ENCODE measurements around the gene RBM20. TPM values are rescaled to one million over a fixed set of nuclear protein-coding genes. Genes with fewer than 3 reads are reported as not detected.

Gene RBM20
- polyA plus RNA-seq, 3 donors = not detected

DNA sequence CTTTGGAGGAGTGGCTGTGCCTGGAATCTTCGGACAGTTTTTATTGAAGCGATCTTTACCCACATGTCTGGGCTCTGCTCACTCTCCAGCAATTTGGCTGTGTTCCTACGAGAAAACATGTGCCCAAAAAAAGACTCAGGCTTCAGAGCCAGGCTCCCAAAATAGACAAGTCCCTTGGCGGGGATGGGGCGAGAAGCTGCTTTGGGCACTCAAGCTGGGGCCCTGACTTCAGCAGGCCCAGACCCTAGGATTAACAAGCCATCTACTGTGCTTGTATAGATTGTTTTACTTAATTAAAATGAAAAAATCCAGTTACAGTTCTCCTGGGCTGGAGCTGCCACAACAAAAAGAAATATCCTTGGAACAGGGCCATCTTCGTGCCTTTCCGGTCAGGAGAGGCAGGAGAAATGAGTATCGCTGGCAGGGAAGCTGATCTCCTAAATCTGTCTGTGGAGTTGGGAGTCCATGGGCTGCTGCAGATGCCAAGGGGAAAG is 176.2 kb downstream of the RBM20 start:
- no peaks in the 10 kb centered on the region for H4K20me1 ChIP-seq (ENCODE audit: insufficient read depth, low read length)
- H3K4me2 ChIP-seq (replicated peaks; ENCODE audit: extremely low read depth, low read length, poor library complexity, severe bottlenecking) = no peak overlapping the region
- intact Hi-C loops (cut with micrococcal nuclease) = no loop called here
- Mint-ChIP-seq H3K4me3 (no peak overlapping the region), H3K27ac (peak overlapping the region in 1 of 7 donors; percentile 2), H3K9me3 (no peaks in the 10 kb centered on the region), H3K27me3 (ENCODE audit: low read depth in 3 of 3) (peaks cover 0 to 4% (median 0%) of the 10 kb centered on the region in 3 donors), H3K4me1 (peaks cover 5% of the 10 kb centered on the region), H3K36me3 (no peaks in the 10 kb centered on the region)
- no peak overlapping the region for H3K4me3 ChIP-seq (replicated peaks in 1 of 3; ENCODE audit: low read depth in 2 of 3, low read length in 3 of 3)
- DNase-seq = no peak
- H3K79me2 ChIP-seq (ENCODE audit: insufficient read depth, low read length) = no peaks in the 10 kb centered on the region
- WGBS (ENCODE audit: insufficient coverage) = 95% methylated on average over 8 of the region's 8 CpGs
- no peak overlapping the region for H2AFZ ChIP-seq (ENCODE audit: insufficient read depth, low read depth, low read length, poor library complexity, severe bottlenecking)
- no peaks in the 10 kb centered on the region for H3K36me3 ChIP-seq (replicated peaks in 1 of 2; ENCODE audit: control insufficient read depth in 1 of 2, insufficient read depth in 2 of 2, low read length in 2 of 2)
- H3K4me1 ChIP-seq (ENCODE audit: control insufficient read depth in 1 of 2, insufficient read depth in 2 of 2, low read length in 2 of 2) = no peaks in the 10 kb centered on the region
- no peaks in the 10 kb centered on the region for H3K9me3 ChIP-seq (replicated peaks in 1 of 2; ENCODE audit: control insufficient read depth in 1 of 2, insufficient read depth in 1 of 2, low read length in 2 of 2)
- H3K27ac ChIP-seq (ENCODE audit: low read depth in 1 of 2, low read length in 2 of 2) = no peak overlapping the region
- H3K9ac ChIP-seq (ENCODE audit: insufficient read depth, low read length, poor library complexity, severe bottlenecking) = no peak overlapping the region
- TF ChIP-seq, protein P1, sequence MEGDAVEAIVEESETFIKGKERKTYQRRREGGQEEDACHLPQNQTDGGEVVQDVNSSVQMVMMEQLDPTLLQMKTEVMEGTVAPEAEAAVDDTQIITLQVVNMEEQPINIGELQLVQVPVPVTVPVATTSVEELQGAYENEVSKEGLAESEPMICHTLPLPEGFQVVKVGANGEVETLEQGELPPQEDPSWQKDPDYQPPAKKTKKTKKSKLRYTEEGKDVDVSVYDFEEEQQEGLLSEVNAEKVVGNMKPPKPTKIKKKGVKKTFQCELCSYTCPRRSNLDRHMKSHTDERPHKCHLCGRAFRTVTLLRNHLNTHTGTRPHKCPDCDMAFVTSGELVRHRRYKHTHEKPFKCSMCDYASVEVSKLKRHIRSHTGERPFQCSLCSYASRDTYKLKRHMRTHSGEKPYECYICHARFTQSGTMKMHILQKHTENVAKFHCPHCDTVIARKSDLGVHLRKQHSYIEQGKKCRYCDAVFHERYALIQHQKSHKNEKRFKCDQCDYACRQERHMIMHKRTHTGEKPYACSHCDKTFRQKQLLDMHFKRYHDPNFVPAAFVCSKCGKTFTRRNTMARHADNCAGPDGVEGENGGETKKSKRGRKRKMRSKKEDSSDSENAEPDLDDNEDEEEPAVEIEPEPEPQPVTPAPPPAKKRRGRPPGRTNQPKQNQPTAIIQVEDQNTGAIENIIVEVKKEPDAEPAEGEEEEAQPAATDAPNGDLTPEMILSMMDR (IDR thresholded peaks at IDR 0.05) = no peak
- H3K27me3 ChIP-seq (ENCODE audit: control insufficient read depth in 2 of 2, insufficient read depth in 2 of 2, low read length in 2 of 2) = no peaks in the 10 kb centered on the region

- Mint-ChIP-seq H3K36me3 (no peaks in the 10 kb centered on the region), H3K9me3 (no peaks in the 10 kb centered on the region), H3K4me1 (peaks cover 5% of the 10 kb centered on the region), H3K4me3 (no peak overlapping the region), H3K27me3 (ENCODE audit: low read depth in 3 of 3) (peaks cover 0 to 4% (median 0%) of the 10 kb centered on the region in 3 donors), H3K27ac (no peak overlapping the region)
- Histone ChIP-seq H3K36me3 (replicated peaks in 1 of 2; ENCODE audit: control insufficient read depth in 1 of 2, insufficient read depth in 2 of 2, low read length in 2 of 2) (no peaks in the 10 kb centered on the region), H3K27ac (ENCODE audit: low read depth in 1 of 2, low read length in 2 of 2) (no peak overlapping the region), H2AFZ (ENCODE audit: insufficient read depth, low read depth, low read length, poor library complexity, severe bottlenecking) (peak overlapping the region; percentile 7), H3K4me3 (replicated peaks in 1 of 3; ENCODE audit: low read depth in 2 of 3, low read length in 3 of 3) (no peak overlapping the region), H3K9me3 (replicated peaks in 1 of 2; ENCODE audit: control insufficient read depth in 1 of 2, insufficient read depth in 1 of 2, low read length in 2 of 2) (no peaks in the 10 kb centered on the region), H3K4me1 (ENCODE audit: control insufficient read depth in 1 of 2, insufficient read depth in 2 of 2, low read length in 2 of 2) (no peaks in the 10 kb centered on the region), H3K27me3 (ENCODE audit: control insufficient read depth in 2 of 2, insufficient read depth in 2 of 2, low read length in 2 of 2) (no peaks in the 10 kb centered on the region), H3K79me2 (ENCODE audit: insufficient read depth, low read length) (no peaks in the 10 kb centered on the region), H4K20me1 (ENCODE audit: insufficient read depth, low read length) (no peaks in the 10 kb centered on the region), H3K9ac (ENCODE audit: insufficient read depth, low read length, poor library complexity, severe bottlenecking) (no peak overlapping the region), H3K4me2 (replicated peaks; ENCODE audit: extremely low read depth, low read length, poor library complexity, severe bottlenecking) (no peak overlapping the region)
- intact Hi-C loops (cut with micrococcal nuclease) = no loop called here
- TF ChIP-seq, protein P1 (IDR thresholded peaks at IDR 0.05) = no peak
- 92% methylated on average over 4 of the region's 7 CpGs for WGBS (ENCODE audit: insufficient coverage)
- no peak for DNase-seq
Measured at GRCh38 chr10:110821508-110821907, 177.4 kb downstream of the RBM20 start.

Measured in CD14-positive monocyte (primary cell).